GM12801 (cell line): ENCODE results near the gene WDR72.

Source experiments
- CTCF ChIP-seq: IDR thresholded peaks from one replicate; pipeline ENCODE4 v1.5.1; 2011; ENCODE audit warnings: control low read depth; ENCODE audit not compliant: insufficient read length; ENCODE audit errors: extremely low read depth

WDR72 gene

GRCh38 chr15:53565721-53566120 is 193.7 kb downstream of the WDR72 start:
- no peak for TF ChIP-seq CTCF

- no peak for TF ChIP-seq CTCF
These were observed 194.8 kb downstream of the WDR72 start for GRCh38 chr15:53564647-53565046.

- TF ChIP-seq CTCF = no peak
These were observed 195.8 kb downstream of the WDR72 start for GRCh38 chr15:53563627-53564026.

GRCh38 chr15:53559364-53560277 is 199.8 kb downstream of the WDR72 start:
- TF ChIP-seq CTCF = no peak

GRCh38 chr15:53558384-53558783 is 201.1 kb downstream of the WDR72 start:
- no peak for TF ChIP-seq CTCF

- TF ChIP-seq CTCF = no peak
These were observed 204.2 kb downstream of the WDR72 start for GRCh38 chr15:53555226-53555625.

- TF ChIP-seq CTCF = no peak
These were observed 209.7 kb downstream of the WDR72 start for GRCh38 chr15:53549697-53550305.
